Keratinocyte (primary cell): Measurements from ENCODE around the gene PRSS21.

Source experiments
- CTCF ChIP-seq, 3 experiments: IDR thresholded peaks in 1 of 3; conservative IDR thresholded peaks in 1 of 3; optimal IDR thresholded peaks in 1 of 3; 2 replicates in 2 of 3; 3 replicates in 1 of 3; pipeline versions ENCODE3 to v1.5.1; 2011; ENCODE audit warnings: low read length in 3 of 3, mild to moderate bottlenecking in 3 of 3, moderate library complexity in 2 of 3, control low read depth in 1 of 3, inconsistent platforms in 1 of 3; ENCODE audit not compliant: insufficient read depth in 2 of 3; ENCODE audit errors: extremely low read depth in 1 of 3
- EZH2 ChIP-seq: IDR thresholded peaks from one replicate; pipeline ENCODE4 v1.6.1; 2012; ENCODE audit warnings: inconsistent platforms, mild to moderate bottlenecking, low read length, moderate library complexity

- TF ChIP-seq CTCF (optimal IDR thresholded peaks at IDR 0.05 in 1 of 3, IDR thresholded peaks at IDR 0.05 in 1 of 3, conservative IDR thresholded peaks at IDR 0.05 in 1 of 3; ENCODE audit: extremely low read depth in 1 of 3, insufficient read depth in 2 of 3, low read length in 3 of 3) (no peak), EZH2 (no peak)
These were observed 5.5 kb downstream of the PRSS21 start for GRCh38 chr16:2822496-2822895.
